Hippocampal formation (tissue), 2 donors: ENCODE results near the gene SPIC.

Experiments
- DNase-seq, 2 donors: peaks; one replicate each; lab custom pipeline; 2025; lab: John Stamatoyannopoulos, UW

SPIC gene

GRCh38 chr12:101536069-101536674, 61.0 kb downstream of the SPIC start:
- no peak for DNase-seq
